Activated T-helper 17 cell treated with anti-CD3 and anti-CD28 coated beads, Interleukin-2, amount 50 U/mL, for 72 hours (primary cell): ENCODE data around the gene EPX. TPM values are rescaled to one million over a fixed set of nuclear protein-coding genes. Genes with fewer than 3 reads are reported as not detected.
A peak's percentile ranks its signal among the peaks of the same experiment; 100 is the strongest.

Experiments
- ATAC-seq: fragments of 150-1000 bp; cut with Tn5 transposase; replicated peaks from 2 replicates; pipeline ENCODE4 v1.10.0; 2021; ENCODE audit warnings: mild to moderate bottlenecking, moderate library complexity
- H3K27ac Mint-ChIP-seq: one replicate; pipeline ENCODE4 v1.8.0; 2022; ENCODE audit warnings: mixed read lengths
- H3K27me3 Mint-ChIP-seq: one replicate; pipeline ENCODE4 v1.8.0; 2022; ENCODE audit warnings: mixed read lengths
- H3K36me3 Mint-ChIP-seq: one replicate; pipeline ENCODE4 v1.8.0; 2022; ENCODE audit warnings: low read depth, mild to moderate bottlenecking, mixed read lengths
- H3K4me1 Mint-ChIP-seq: one replicate; pipeline ENCODE4 v1.8.0; 2022; ENCODE audit warnings: mixed read lengths
- H3K4me3 Mint-ChIP-seq: one replicate; pipeline ENCODE4 v1.8.0; 2022; ENCODE audit warnings: mild to moderate bottlenecking, mixed read lengths
- H3K9me3 Mint-ChIP-seq: one replicate; pipeline ENCODE4 v1.8.0; 2022; ENCODE audit warnings: mixed read lengths
- total RNA-seq, 2 donors: library from RNA; stranded (reverse); gene quantifications; one replicate each; pipeline ENCODE4 v1.2.3, GENCODE V29; 2022

Gene EPX
- total RNA-seq, 2 donors from 2014 or later = not detected

GRCh38 chr17:58228679-58229078 is 36.2 kb downstream of the EPX start:
- Mint-ChIP-seq H3K4me1 (peaks cover 8% of the 10 kb centered on the region), H3K4me3 (no peak overlapping the region), H3K27me3 (peaks cover 24% of the 10 kb centered on the region), H3K36me3 (no peaks in the 10 kb centered on the region), H3K27ac (no peak overlapping the region), H3K9me3 (no peaks in the 10 kb centered on the region)
- ATAC-seq = no peak

- H3K9me3 Mint-ChIP-seq = no peaks in the 10 kb centered on the region
- H3K27ac Mint-ChIP-seq = no peak overlapping the region
- ATAC-seq = no peak
- no peak overlapping the region for H3K4me3 Mint-ChIP-seq
- H3K36me3 Mint-ChIP-seq = no peaks in the 10 kb centered on the region
- peaks cover 24% of the 10 kb centered on the region for H3K27me3 Mint-ChIP-seq
- peaks cover 6% of the 10 kb centered on the region for H3K4me1 Mint-ChIP-seq
These were observed 36.9 kb downstream of the EPX start for GRCh38 chr17:58229384-58229783.

- peaks cover 22% of the 10 kb centered on the region for H3K27me3 Mint-ChIP-seq
- no peak for ATAC-seq
- peaks cover 3% of the 10 kb centered on the region for H3K4me1 Mint-ChIP-seq
- no peaks in the 10 kb centered on the region for H3K36me3 Mint-ChIP-seq
- H3K4me3 Mint-ChIP-seq = no peak overlapping the region
- no peaks in the 10 kb centered on the region for H3K9me3 Mint-ChIP-seq
- H3K27ac Mint-ChIP-seq = no peak overlapping the region
These were observed 37.4 kb downstream of the EPX start for GRCh38 chr17:58229881-58230280.

- no peaks in the 10 kb centered on the region for H3K9me3 Mint-ChIP-seq
- no peak overlapping the region for H3K27ac Mint-ChIP-seq
- no peak for ATAC-seq
- peaks cover 3% of the 10 kb centered on the region for H3K4me1 Mint-ChIP-seq
- no peak overlapping the region for H3K4me3 Mint-ChIP-seq
- H3K27me3 Mint-ChIP-seq = peaks cover 29% of the 10 kb centered on the region
- H3K36me3 Mint-ChIP-seq = no peaks in the 10 kb centered on the region
These were observed 39.1 kb downstream of the EPX start for GRCh38 chr17:58231641-58232040.

GRCh38 chr17:58232707-58233156 is 40.2 kb downstream of the EPX start:
- H3K27ac Mint-ChIP-seq = no peak overlapping the region
- H3K27me3 Mint-ChIP-seq = peaks cover 27% of the 10 kb centered on the region
- ATAC-seq = peak; percentile 96
- H3K9me3 Mint-ChIP-seq = no peaks in the 10 kb centered on the region
- H3K4me1 Mint-ChIP-seq = peaks cover 3% of the 10 kb centered on the region
- H3K4me3 Mint-ChIP-seq = peak overlapping the region; percentile 6
- no peaks in the 10 kb centered on the region for H3K36me3 Mint-ChIP-seq

GRCh38 chr17:58233543-58233942 is 41.0 kb downstream of the EPX start:
- no peaks in the 10 kb centered on the region for H3K36me3 Mint-ChIP-seq
- peaks cover 3% of the 10 kb centered on the region for H3K4me1 Mint-ChIP-seq
- ATAC-seq = no peak
- H3K27ac Mint-ChIP-seq = no peak overlapping the region
- no peaks in the 10 kb centered on the region for H3K9me3 Mint-ChIP-seq
- no peak overlapping the region for H3K4me3 Mint-ChIP-seq
- H3K27me3 Mint-ChIP-seq = peaks cover 21% of the 10 kb centered on the region

DNA sequence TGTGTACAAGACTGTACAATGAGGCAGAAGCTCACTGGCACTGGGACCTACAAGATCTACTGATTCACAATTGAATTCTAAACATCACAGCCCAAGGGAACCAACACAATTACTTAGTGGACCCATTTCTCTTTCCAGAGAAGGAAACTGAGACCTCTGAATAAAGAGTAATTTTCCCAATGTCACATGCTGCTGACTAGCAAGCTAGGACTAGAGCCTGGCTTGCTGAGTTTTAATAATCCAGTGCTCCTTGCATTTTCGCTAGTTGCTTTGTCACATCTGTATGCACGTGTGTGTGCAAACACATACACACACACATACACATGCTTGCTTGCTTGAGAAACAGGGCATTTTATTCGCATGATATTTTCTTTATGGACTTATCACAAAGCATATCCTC is 42.0 kb downstream of the EPX start:
- no peak for ATAC-seq
- no peaks in the 10 kb centered on the region for H3K9me3 Mint-ChIP-seq
- peaks cover 19% of the 10 kb centered on the region for H3K27me3 Mint-ChIP-seq
- no peaks in the 10 kb centered on the region for H3K36me3 Mint-ChIP-seq
- no peak overlapping the region for H3K27ac Mint-ChIP-seq
- H3K4me3 Mint-ChIP-seq = no peak overlapping the region
- H3K4me1 Mint-ChIP-seq = peaks cover 3% of the 10 kb centered on the region

GRCh38 chr17:58235821-58236220 is 43.3 kb downstream of the EPX start:
- ATAC-seq = no peak
- Mint-ChIP-seq H3K27me3 (peaks cover 28% of the 10 kb centered on the region), H3K4me3 (no peak overlapping the region), H3K4me1 (peaks cover 3% of the 10 kb centered on the region), H3K27ac (no peak overlapping the region), H3K36me3 (no peaks in the 10 kb centered on the region), H3K9me3 (no peaks in the 10 kb centered on the region)

GRCh38 chr17:58236394-58236793 is 43.9 kb downstream of the EPX start:
- no peak overlapping the region for H3K4me3 Mint-ChIP-seq
- H3K36me3 Mint-ChIP-seq = no peaks in the 10 kb centered on the region
- ATAC-seq = no peak
- no peaks in the 10 kb centered on the region for H3K9me3 Mint-ChIP-seq
- H3K27ac Mint-ChIP-seq = no peak overlapping the region
- peaks cover 28% of the 10 kb centered on the region for H3K27me3 Mint-ChIP-seq
- H3K4me1 Mint-ChIP-seq = peaks cover 3% of the 10 kb centered on the region

GRCh38 chr17:58238147-58238634 is 45.7 kb downstream of the EPX start, which contains the start of gene LPO:
LPO (plus strand) TSS chr17:58238584; CDS start chr17:58242980, 4,396 bp downstream.
- Mint-ChIP-seq H3K27ac (no peak within 1 kb of the TSS), H3K36me3 (no peaks in the 10 kb centered on the region), H3K4me1 (no peaks in the 10 kb centered on the region), H3K9me3 (no peaks in the 10 kb centered on the region), H3K27me3 (peaks cover 30% of the 10 kb centered on the region), H3K4me3 (no peak within 1 kb of the TSS)
- no peak for ATAC-seq

- Mint-ChIP-seq H3K36me3 (no peaks in the 10 kb centered on the region), H3K4me3 (no peak overlapping the region), H3K27ac (no peak overlapping the region), H3K9me3 (no peaks in the 10 kb centered on the region), H3K27me3 (peaks cover 37% of the 10 kb centered on the region), H3K4me1 (peaks cover 5% of the 10 kb centered on the region)
- no peak for ATAC-seq
These were observed 47.5 kb downstream of the EPX start for GRCh38 chr17:58239987-58240386.

DNA sequence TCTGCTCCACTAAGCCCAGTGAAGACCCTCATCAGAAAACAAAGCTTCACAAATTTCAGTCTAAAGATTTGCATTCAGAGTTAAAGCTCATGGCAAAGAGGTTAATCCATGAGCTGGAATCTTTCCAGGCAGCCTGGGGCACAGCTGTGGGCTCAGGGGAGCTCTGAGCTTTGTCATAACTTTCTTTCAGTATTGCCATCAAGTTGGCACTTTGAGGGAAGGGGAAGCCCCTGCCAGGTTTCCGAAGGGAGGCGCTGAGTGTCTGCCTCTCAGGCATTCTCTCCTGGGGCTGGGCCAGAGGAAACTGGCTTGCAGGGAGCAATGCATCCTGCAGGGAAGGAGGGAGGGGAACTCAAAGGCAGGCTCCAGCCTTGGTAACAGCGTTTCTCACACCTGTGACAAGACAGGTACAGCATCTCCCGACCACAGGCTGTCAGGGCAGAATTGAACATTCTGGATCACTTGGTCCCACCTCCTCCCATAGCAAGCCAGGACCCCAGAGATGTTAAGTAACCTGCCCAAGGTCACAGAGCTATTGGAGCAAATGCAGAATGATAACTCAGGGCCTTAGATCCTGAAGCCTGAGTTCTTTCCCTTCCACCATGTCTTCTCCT is 49.8 kb downstream of the EPX start:
- H3K36me3 Mint-ChIP-seq = no peaks in the 10 kb centered on the region
- peaks cover 5% of the 10 kb centered on the region for H3K4me1 Mint-ChIP-seq
- H3K27ac Mint-ChIP-seq = no peak overlapping the region
- no peak overlapping the region for H3K4me3 Mint-ChIP-seq
- no peaks in the 10 kb centered on the region for H3K9me3 Mint-ChIP-seq
- H3K27me3 Mint-ChIP-seq = peaks cover 37% of the 10 kb centered on the region
- peak; percentile 95 for ATAC-seq

GRCh38 chr17:58244963-58245362 is 52.4 kb downstream of the EPX start:
- no peak overlapping the region for H3K27ac Mint-ChIP-seq
- no peak overlapping the region for H3K4me3 Mint-ChIP-seq
- peaks cover 5% of the 10 kb centered on the region for H3K4me1 Mint-ChIP-seq
- ATAC-seq = no peak
- H3K27me3 Mint-ChIP-seq = peaks cover 27% of the 10 kb centered on the region
- no peaks in the 10 kb centered on the region for H3K9me3 Mint-ChIP-seq
- H3K36me3 Mint-ChIP-seq = no peaks in the 10 kb centered on the region

DNA sequence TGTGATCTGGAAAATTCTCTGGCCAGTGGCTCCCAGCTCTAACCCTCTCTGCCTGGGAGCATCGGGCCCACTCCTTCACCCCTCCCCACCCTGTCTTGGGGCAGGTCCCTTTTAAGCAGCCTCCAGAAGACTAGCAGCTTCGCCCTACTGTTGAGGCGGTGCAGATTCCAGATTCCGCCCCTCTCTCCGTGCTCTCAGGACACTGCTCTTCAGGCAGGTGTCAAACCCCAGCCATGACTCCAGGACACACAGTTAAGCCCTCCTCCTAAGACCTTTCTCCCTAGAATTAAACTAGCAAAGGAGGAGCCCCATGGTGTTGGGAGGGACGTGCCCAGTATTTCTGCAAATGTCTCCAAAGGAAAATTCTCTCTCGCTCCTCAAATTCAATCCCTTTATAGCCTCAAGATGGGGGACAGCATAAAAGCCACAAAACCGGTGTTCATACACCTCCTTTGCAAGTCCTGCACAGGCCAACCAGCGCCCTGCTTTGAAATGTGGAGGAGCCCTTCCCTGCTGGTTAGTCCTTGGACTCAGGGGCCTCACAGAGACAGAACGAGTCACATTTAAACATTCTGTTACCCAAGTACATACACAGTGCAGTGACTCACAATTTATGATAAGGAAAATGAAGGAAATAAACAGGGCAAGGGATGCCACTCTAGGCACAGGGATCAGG is 53.0 kb downstream of the EPX start:
- H3K27me3 Mint-ChIP-seq = peaks cover 26% of the 10 kb centered on the region

DNA sequence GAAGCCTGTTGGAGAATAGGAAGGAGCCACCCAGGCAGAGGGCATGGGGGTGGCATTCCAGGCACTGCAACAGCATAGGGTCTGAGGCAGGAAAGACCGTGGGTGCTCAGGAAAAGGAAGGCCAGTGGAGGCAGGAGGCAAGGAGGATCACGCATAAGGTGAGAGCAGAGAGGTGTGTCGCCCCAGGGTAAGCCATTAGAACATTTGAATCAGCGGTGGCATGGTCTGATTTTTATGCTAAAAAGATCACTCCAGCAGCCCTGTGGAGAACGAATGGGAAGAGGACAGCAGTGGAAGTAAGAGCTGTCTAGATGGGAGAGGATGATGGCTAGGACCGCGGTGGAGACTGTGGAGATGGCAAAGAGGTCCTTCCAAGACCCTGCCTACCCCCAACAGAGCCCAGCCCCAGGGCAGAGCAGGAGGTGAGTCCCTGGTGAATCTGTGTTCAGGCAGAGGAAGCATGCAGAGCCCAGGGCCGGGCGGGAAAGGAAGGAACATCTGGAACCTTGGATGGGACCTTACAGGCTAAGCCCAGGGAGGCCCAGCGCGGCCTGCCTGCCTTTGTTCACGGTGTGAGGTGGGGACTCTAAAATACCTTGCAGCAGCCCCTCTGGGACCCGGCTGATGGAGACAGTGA is 53.7 kb downstream of the EPX start:
- no peak for ATAC-seq

More for the DNA sequence above, 53.0 kb downstream of the EPX start:
- Mint-ChIP-seq H3K36me3 (no peaks in the 10 kb centered on the region), H3K9me3 (no peaks in the 10 kb centered on the region), H3K27ac (no peak overlapping the region), H3K4me1 (peaks cover 5% of the 10 kb centered on the region), H3K4me3 (no peak overlapping the region)
- no peak for ATAC-seq

More for the DNA sequence above, 53.7 kb downstream of the EPX start:
- Mint-ChIP-seq H3K27ac (no peak overlapping the region), H3K4me1 (peaks cover 5% of the 10 kb centered on the region), H3K36me3 (no peaks in the 10 kb centered on the region), H3K27me3 (peaks cover 23% of the 10 kb centered on the region), H3K4me3 (no peak overlapping the region), H3K9me3 (no peaks in the 10 kb centered on the region)
